HG03460 (cell line): ENCODE results near the gene CEP83.
"Not testable (repeated sequence)": the region's sequence is repeated elsewhere in the genome, so short reads cannot be mapped to it uniquely, and the experiment has no call there.

Source experiments
- ATAC-seq: cut with Tn5 transposase; IDR thresholded peaks from one replicate; pipeline ENCODE4 v1.9.1; 2021; ENCODE audit not compliant: unreplicated experiment

Gene CEP83

GRCh38 chr12:94386422-94386821 is 73.2 kb downstream of the CEP83 start:
- ATAC-seq: no peak

- no peak for ATAC-seq
Measured at GRCh38 chr12:94384030-94384429, 75.6 kb downstream of the CEP83 start.

GRCh38 chr12:94380507-94380906 is 79.2 kb downstream of the CEP83 start:
- no peak for ATAC-seq

- no peak for ATAC-seq
Measured at GRCh38 chr12:94379479-94380113, 80.1 kb downstream of the CEP83 start.

GRCh38 chr12:94377599-94377998 is 82.1 kb downstream of the CEP83 start:
- ATAC-seq: no peak

- ATAC-seq: no peak
Measured at GRCh38 chr12:94374124-94374523, 85.5 kb downstream of the CEP83 start.

- ATAC-seq: no peak
Measured at GRCh38 chr12:94372461-94372860, 87.2 kb downstream of the CEP83 start.

GRCh38 chr12:94362653-94363052 is 97.0 kb downstream of the CEP83 start:
- no peak for ATAC-seq

- ATAC-seq: no peak
Measured at GRCh38 chr12:94359761-94360160, 99.9 kb downstream of the CEP83 start.

GRCh38 chr12:94353130-94353529 is 106.5 kb downstream of the CEP83 start:
- ATAC-seq: no peak

GRCh38 chr12:94340573-94340972 is 119.1 kb downstream of the CEP83 start:
- no peak for ATAC-seq

- ATAC-seq: no peak
Measured at GRCh38 chr12:94338006-94338794, 121.5 kb downstream of the CEP83 start.

GRCh38 chr12:94336211-94336925 is 123.3 kb downstream of the CEP83 start:
- ATAC-seq: no peak

- ATAC-seq: no peak
Measured at GRCh38 chr12:94333396-94333795, 126.3 kb downstream of the CEP83 start.

- ATAC-seq: no peak
Measured at GRCh38 chr12:94329366-94329765, 130.3 kb downstream of the CEP83 start.

GRCh38 chr12:94327809-94328208 is 131.9 kb downstream of the CEP83 start:
- ATAC-seq: no peak

- no peak for ATAC-seq
Measured at GRCh38 chr12:94326727-94327126, 132.9 kb downstream of the CEP83 start.

GRCh38 chr12:94326234-94326633 is 133.4 kb downstream of the CEP83 start:
- no peak for ATAC-seq

- no peak for ATAC-seq
Measured at GRCh38 chr12:94322346-94322745, 137.3 kb downstream of the CEP83 start.

GRCh38 chr12:94320109-94320508 is 139.6 kb downstream of the CEP83 start:
- ATAC-seq: no peak

GRCh38 chr12:94318181-94318580 is 141.5 kb downstream of the CEP83 start:
- no peak for ATAC-seq

GRCh38 chr12:94316600-94316999 is 143.1 kb downstream of the CEP83 start:
- ATAC-seq: not testable (repeated sequence)
